GM12865 (cell line): ENCODE data around the gene CHST3.
"Not testable (repeated sequence)": the region's sequence is repeated elsewhere in the genome, so short reads cannot be mapped to it uniquely, and the experiment has no call there.

Experiments used
- DNase-seq: peaks from one replicate; pipeline ENCODE4 v3.0.0; 2010; ENCODE audit warnings: low read depth
- H3K4me3 ChIP-seq: 2 replicates; pipeline ENCODE4 v1.5.1; 2011; ENCODE audit warnings: mild to moderate bottlenecking, low read depth, low read length, control low read depth
- TF ChIP-seq, protein P1 (sequence below): IDR thresholded peaks from 2 replicates; pipeline ENCODE4 v1.5.1; 2011; ENCODE audit warnings: low read length, control low read depth, low read depth, inconsistent platforms; ENCODE audit not compliant: insufficient read depth; ENCODE audit errors: missing control alignments

Gene CHST3, protein sequence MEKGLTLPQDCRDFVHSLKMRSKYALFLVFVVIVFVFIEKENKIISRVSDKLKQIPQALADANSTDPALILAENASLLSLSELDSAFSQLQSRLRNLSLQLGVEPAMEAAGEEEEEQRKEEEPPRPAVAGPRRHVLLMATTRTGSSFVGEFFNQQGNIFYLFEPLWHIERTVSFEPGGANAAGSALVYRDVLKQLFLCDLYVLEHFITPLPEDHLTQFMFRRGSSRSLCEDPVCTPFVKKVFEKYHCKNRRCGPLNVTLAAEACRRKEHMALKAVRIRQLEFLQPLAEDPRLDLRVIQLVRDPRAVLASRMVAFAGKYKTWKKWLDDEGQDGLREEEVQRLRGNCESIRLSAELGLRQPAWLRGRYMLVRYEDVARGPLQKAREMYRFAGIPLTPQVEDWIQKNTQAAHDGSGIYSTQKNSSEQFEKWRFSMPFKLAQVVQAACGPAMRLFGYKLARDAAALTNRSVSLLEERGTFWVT

DNA sequence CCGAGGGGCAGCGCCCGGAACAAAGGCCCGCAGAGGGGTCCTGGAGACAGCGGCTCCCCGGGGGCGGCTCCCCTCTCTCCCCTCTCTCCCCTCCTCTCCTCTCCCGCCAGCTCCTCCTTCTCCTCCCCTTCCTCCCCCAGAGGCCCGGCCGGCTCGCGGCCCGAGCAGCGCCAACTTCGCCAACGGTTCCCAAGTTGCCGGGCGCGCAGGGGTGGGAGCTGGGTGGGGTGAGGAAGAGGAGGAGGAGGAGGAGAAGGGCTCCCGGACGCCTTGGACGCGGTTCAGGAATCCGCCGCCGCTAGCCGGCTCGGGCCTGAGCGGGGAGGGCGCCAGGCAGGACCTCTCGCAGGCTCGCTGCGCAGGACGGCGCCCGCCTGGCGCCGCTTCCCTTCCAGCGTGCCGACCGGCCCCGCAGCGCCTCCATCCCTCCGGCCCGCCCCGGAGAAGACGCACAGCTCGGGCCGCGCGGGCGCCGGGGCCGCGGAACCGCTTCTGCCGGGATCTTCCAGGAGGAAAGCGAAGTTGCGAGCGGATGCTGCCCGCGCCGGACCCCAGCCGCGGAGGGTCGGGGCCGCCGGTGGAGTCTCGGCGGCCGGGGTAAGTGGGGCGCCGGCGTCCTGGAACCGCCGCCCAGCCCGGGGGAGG is at the start of gene CHST3:
Gene CHST3, plus strand, starts transcription at position 298 of the 645 bp plus-strand sequence. CDS start 41,448 bp downstream, outside the sequence.
- no peak within 1 kb of the TSS; the same call in 1 of the 2 replicates for H3K4me3 ChIP-seq
- DNase-seq = peak; percentile 36
- TF ChIP-seq, protein P1, sequence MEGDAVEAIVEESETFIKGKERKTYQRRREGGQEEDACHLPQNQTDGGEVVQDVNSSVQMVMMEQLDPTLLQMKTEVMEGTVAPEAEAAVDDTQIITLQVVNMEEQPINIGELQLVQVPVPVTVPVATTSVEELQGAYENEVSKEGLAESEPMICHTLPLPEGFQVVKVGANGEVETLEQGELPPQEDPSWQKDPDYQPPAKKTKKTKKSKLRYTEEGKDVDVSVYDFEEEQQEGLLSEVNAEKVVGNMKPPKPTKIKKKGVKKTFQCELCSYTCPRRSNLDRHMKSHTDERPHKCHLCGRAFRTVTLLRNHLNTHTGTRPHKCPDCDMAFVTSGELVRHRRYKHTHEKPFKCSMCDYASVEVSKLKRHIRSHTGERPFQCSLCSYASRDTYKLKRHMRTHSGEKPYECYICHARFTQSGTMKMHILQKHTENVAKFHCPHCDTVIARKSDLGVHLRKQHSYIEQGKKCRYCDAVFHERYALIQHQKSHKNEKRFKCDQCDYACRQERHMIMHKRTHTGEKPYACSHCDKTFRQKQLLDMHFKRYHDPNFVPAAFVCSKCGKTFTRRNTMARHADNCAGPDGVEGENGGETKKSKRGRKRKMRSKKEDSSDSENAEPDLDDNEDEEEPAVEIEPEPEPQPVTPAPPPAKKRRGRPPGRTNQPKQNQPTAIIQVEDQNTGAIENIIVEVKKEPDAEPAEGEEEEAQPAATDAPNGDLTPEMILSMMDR = no peak

DNA sequence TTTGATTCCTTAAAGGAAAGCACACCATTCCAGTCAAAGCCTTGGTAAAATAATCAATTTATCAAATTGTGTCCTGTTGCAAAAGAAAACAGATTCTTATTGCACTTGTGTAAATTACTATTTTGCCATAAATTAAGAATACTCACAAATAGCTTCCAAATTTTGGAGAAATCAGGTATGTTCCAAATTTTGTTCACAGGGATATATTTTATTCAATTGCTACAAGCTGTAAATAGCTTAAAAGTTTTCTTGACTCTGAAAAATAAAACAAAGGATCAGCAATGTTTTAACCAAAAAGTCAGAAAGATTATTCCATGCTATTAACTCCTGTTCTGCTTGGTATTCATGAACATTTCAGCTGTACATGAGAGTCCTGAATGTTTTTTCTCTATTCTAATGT is 47.4 kb upstream of the CHST3 start:
- no peak for DNase-seq
- H3K4me3 ChIP-seq = no peak overlapping the region
- TF ChIP-seq, protein P1 = no peak

DNA sequence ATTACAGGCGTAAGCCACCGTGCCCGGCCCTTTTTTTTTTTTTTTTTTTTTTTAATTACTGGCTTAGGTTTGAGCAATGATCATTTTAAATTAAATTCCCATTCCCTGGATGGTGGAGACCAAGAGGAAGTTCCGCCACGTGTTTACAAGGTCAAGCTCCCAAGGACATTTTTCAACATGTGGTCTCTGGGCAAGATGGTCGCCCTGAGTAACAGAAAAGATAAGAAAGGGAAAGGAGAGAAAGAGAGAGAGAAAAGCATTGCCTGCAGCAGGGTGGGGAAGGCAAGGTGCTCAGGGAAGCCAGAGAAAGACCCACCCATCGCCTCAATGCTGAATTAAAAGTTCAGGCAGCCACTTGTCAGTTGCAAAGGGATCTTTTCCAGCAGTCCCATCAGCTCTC is 45.2 kb upstream of the CHST3 start:
- TF ChIP-seq, protein P1 = no peak
- no peak overlapping the region for H3K4me3 ChIP-seq
- no peak for DNase-seq

DNA sequence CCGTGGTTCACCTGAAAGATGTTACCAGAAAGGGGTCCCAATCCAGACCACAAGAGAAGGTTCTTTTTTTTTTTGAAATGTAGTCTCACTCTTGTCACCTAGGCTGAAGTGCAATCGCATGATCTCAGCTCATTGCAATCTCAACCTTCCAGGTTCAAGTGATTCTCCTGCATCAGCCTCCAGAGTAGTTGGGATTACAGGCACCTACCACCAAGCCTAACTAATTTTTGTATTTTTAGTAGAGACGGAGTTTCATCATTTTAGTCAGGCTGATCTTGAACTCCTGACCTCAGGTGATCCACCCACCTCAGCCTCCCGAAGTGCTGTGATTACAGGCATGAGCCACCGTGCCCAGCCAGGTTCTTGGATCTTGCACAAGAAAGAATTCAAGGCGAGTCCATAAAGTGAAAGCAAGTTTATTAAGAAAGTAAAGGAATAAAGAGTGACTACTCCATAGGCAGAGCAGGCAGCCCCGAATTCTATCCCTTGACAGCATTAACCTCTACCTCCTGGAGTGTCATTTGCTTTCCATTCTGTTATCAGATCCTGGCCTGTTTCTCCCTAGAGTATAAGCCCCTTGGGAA is 44.1 kb upstream of the CHST3 start:
- not testable (repeated sequence) for DNase-seq

DNA sequence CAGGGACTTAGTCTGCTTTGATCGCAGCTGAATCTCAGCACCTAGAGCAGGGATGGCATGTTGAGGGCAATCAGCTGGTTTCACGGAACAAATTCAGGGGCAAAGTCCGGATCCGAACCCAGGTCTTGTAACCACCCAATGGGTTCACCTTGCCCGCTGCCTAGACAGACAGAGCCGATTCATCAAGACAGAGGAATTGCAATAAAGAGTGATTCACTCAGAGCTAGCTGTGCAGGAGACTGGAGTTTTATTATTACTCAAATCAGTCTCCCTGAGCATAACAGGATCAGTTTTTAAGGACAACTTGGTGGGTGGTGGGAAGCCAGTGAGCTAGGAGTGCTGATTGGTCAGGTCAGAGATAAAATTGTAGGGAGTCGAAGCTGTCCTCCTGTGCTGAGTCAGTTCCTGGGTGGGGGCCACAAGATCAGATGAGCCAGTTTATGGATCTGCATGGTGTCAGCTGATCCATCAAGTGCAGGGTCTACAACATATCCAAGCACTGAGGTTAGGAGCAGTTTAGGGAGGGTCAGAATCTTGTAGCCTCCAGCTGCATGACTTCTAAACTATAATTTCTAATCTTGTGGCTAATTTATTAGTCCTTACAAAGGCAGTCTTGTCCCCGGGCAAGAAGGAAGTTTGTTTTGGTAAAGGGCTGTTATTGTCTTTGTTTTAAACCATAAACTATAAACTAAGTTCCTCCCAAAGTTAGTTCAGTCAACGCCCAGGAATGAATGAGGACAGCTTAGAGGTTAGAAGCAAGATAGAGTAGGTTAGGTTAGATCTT is 43.5 kb upstream of the CHST3 start:
- H3K4me3 ChIP-seq = no peak overlapping the region
- no peak for DNase-seq
- TF ChIP-seq, protein P1 = no peak

More for the DNA sequence above, 44.1 kb upstream of the CHST3 start:
- not testable (repeated sequence) for H3K4me3 ChIP-seq

DNA sequence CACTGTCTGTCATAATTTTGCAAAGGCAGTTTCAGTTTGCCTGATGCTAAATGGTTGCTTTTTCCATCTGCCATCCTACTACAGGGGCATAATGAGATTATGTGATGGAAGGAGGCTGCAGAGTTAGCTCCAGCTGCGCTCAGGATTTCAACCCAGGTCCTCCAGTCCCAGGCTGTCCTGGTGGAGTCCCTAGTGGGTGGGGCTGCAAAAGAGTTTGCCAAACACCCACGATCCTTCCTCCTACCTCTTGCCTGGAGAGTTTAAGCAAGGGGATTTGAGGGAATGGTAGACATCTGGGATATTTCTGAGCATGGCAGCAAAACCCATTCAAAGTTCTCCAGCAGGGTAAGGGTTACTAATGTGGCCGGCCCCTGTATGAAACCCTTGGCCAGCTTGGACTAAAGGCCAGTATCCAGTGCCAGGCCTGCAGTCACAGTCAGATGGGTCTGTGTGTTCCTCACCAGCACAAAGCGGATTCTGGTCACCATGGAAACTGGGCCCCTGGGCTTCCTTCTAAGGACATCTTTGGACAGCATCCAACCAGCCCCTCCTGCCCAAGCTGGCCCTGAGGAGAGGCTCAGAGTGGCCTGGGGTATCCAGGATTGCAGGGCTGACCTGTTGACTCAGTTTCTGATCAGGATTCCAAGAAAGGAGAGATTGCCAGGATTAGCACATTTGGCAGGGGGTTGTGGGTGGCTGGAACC is 42.7 kb upstream of the CHST3 start:
- TF ChIP-seq, protein P1 = no peak
- no peak overlapping the region for H3K4me3 ChIP-seq
- no peak for DNase-seq
